HCT116 (cell line): Measurements from ENCODE around the gene CHRNG. TPM values are rescaled to one million over a fixed set of nuclear protein-coding genes. Genes with fewer than 3 reads are reported as not detected.

Source experiments
- ATAC-seq: fragments of 200-7000 bp; cut with Tn5 transposase; 2 replicates; pipeline ENCODE4 v1.9.1; 2020; ENCODE audit warnings: mild to moderate bottlenecking, moderate library complexity
- BruUV-seq: library from RNA; stranded (reverse); fragments of 400-500 nt; replicated peaks from 2 replicates; lab custom pipeline; 2021; lab: Mats Ljungman, UMichigan
- CTCF ChIA-PET: fragments of 300-600 bp; sonication (Branson Sonifier 250); formaldehyde crosslinking; loops from one replicate; lab custom pipeline; 2021; ENCODE audit warnings: antibody characterized with exemption; lab: Charles Lee
- POLR2A ChIA-PET: fragments of 300-600, 350-600 bp; sonication (Branson Sonifier 250); formaldehyde crosslinking; loops from one replicate; lab custom pipeline; 2021; ENCODE audit warnings: antibody characterized with exemption; lab: Charles Lee
- RAD21 ChIA-PET, 2 experiments: fragments of 300-600 bp; sonication (Branson Sonifier 250); formaldehyde crosslinking; loops; one replicate each; lab custom pipeline; 2023; ENCODE audit warnings: low total read pairs in 2 of 2; ENCODE audit not compliant: uncharacterized antibody in 2 of 2, unreplicated experiment in 2 of 2, low non-redundant PET in 1 of 2; lab: Charles Lee
- DNase-seq: peaks from one replicate; pipeline ENCODE4 v3.0.0-alpha.2; 2010; ENCODE audit warnings: low read depth, low spot score
- H2AFZ ChIP-seq: fragments of 200-600 bp; shearing (Covaris generic), sonication (generic); 2 replicates; pipeline ENCODE4 v1.6.1; 2017; ENCODE audit warnings: low read depth, mixed run types, mixed read lengths, antibody characterized with exemption, low read length; ENCODE audit not compliant: poor library complexity, severe bottlenecking
- H3K27ac ChIP-seq: 2 replicates; pipeline ENCODE4 v1.5.1; 2012; ENCODE audit warnings: low read depth, low read length
- H3K27me3 ChIP-seq: fragments of 200-600 bp; sonication (generic); 2 replicates; pipeline ENCODE4 v1.6.1; 2016; ENCODE audit warnings: mixed run types, low read length, mixed read lengths; ENCODE audit not compliant: insufficient read depth
- H3K36me3 ChIP-seq, 2 experiments: fragments of 200-500 bp in 1 of 2; fragments of 200-600 bp in 1 of 2; sonication (Bioruptor generic) in 1 of 2; sonication (generic) in 1 of 2; 2 replicates each; pipeline versions ENCODE4 v1.5.1 to v1.6.1; 2014 to 2016; ENCODE audit warnings: low read length in 2 of 2, inconsistent platforms in 1 of 2, mixed read lengths in 1 of 2, mixed run types in 1 of 2; ENCODE audit not compliant: insufficient read depth in 2 of 2, control insufficient read depth in 1 of 2
- H3K4me1 ChIP-seq, 2 experiments: fragments of 200-600 bp in 1 of 2; sonication (generic) in 1 of 2; 2 replicates each; pipeline versions ENCODE4 v1.5.1 to v1.6.1; 2012 to 2017; ENCODE audit warnings: low read length in 2 of 2, inconsistent platforms in 1 of 2, mild to moderate bottlenecking in 1 of 2, mixed read lengths in 1 of 2, mixed run types in 1 of 2, moderate library complexity in 1 of 2; ENCODE audit not compliant: insufficient read depth in 2 of 2, control insufficient read depth in 1 of 2
- H3K4me2 ChIP-seq: fragments of 200-600 bp; sonication (generic); 2 replicates; pipeline ENCODE4 v1.6.1; 2017; ENCODE audit warnings: mixed run types, low read length, mixed read lengths
- H3K4me3 ChIP-seq, 2 experiments: fragments of 200-600 bp in 1 of 2; sonication (generic) in 1 of 2; replicated peaks in 1 of 2; 2 replicates each; pipeline ENCODE4 v1.5.1; 2011 to 2016; ENCODE audit warnings: low read length in 2 of 2, control low read depth in 1 of 2, low read depth in 1 of 2, mild to moderate bottlenecking in 1 of 2, mixed read lengths in 1 of 2, mixed run types in 1 of 2
- H3K79me2 ChIP-seq: fragments of 200-600 bp; sonication (generic); 2 replicates; pipeline ENCODE4 v1.6.1; 2017; ENCODE audit warnings: mild to moderate bottlenecking, mixed run types, low read length, moderate library complexity, mixed read lengths; ENCODE audit not compliant: insufficient read depth
- H3K9ac ChIP-seq: fragments of 200-600 bp; sonication (generic); 2 replicates; pipeline ENCODE4 v1.6.1; 2016; ENCODE audit warnings: low read length, mixed read lengths
- H3K9me2 ChIP-seq: fragments of 200-600 bp; sonication (generic), shearing (Covaris generic); 2 replicates; pipeline ENCODE4 v1.6.1; 2017; ENCODE audit warnings: mixed run types, mild to moderate bottlenecking, moderate library complexity; ENCODE audit not compliant: insufficient read depth
- H3K9me3 ChIP-seq, 2 experiments: fragments of 200-500 bp in 1 of 2; fragments of 200-600 bp in 1 of 2; sonication (Bioruptor generic) in 1 of 2; sonication (generic) in 1 of 2; 2 replicates each; pipeline ENCODE4 v1.6.1; 2014 to 2017; ENCODE audit warnings: low read length in 2 of 2, mixed read lengths in 2 of 2, inconsistent platforms in 1 of 2, low read depth in 1 of 2, mild to moderate bottlenecking in 1 of 2, mixed run types in 1 of 2, moderate library complexity in 1 of 2; ENCODE audit not compliant: control insufficient read depth in 1 of 2, insufficient read depth in 1 of 2
- H4K20me1 ChIP-seq: fragments of 200-600 bp; sonication (generic), shearing (Covaris generic); 2 replicates; pipeline ENCODE4 v1.6.1; 2017; ENCODE audit warnings: mixed run types, mild to moderate bottlenecking, moderate library complexity; ENCODE audit not compliant: insufficient read depth
- CBX3 ChIP-seq: IDR thresholded peaks from 2 replicates; pipeline ENCODE4 v1.6.1; 2012; ENCODE audit warnings: low read depth
- CEBPB ChIP-seq: IDR thresholded peaks from 2 replicates; pipeline ENCODE4 v1.6.1; 2012; ENCODE audit warnings: low read depth
- EGR1 ChIP-seq: IDR thresholded peaks from 2 replicates; pipeline ENCODE4 v1.6.1; 2012; ENCODE audit warnings: low read depth
- EZH2phosphoT487 ChIP-seq: fragments of 200-600 bp; IDR thresholded peaks from 2 replicates; pipeline ENCODE4 v1.6.1; 2018; ENCODE audit warnings: antibody characterized with exemption, borderline replicate concordance
- FOSL1 ChIP-seq: IDR thresholded peaks from 2 replicates; pipeline ENCODE4 v1.6.1; 2012; ENCODE audit warnings: low read depth
- JUND ChIP-seq: IDR thresholded peaks from 2 replicates; pipeline ENCODE4 v1.6.1; 2012
- POLR2A ChIP-seq: IDR thresholded peaks from 2 replicates; pipeline ENCODE4 v1.7.0; 2011; ENCODE audit warnings: borderline replicate concordance; ENCODE audit not compliant: insufficient read depth, insufficient read length; ENCODE audit errors: extremely low read depth
- POLR2AphosphoS5 ChIP-seq: IDR thresholded peaks from 2 replicates; pipeline ENCODE4 v1.6.1; 2011; ENCODE audit warnings: mild to moderate bottlenecking, low read depth, low read length, moderate library complexity
- RAD21 ChIP-seq: IDR thresholded peaks from 2 replicates; pipeline ENCODE4 v1.6.1; 2012; ENCODE audit warnings: low read depth, mild to moderate bottlenecking
- SRF ChIP-seq: IDR thresholded peaks from 2 replicates; pipeline ENCODE4 v1.6.1; 2012; ENCODE audit warnings: low read depth
- ZFX ChIP-seq: fragments of 450-650 bp; IDR thresholded peaks from 2 replicates; pipeline ENCODE4 v1.6.1; 2017
- ZNF274 ChIP-seq: fragments of 200-500 bp; sonication (Bioruptor generic); IDR thresholded peaks from 2 replicates; pipeline ENCODE4 v1.6.1; 2014; ENCODE audit warnings: mild to moderate bottlenecking, low read depth, low read length, inconsistent platforms
- intact Hi-C: fragments of 100-400 bp; cut with micrococcal nuclease; formaldehyde crosslinking; loops from 2 replicates; pipeline ENCODE4 v1.10.0; 2022
- total RNA-seq: library from RNA; stranded (reverse); gene quantifications from one replicate; pipeline ENCODE4 v1.2.1, GENCODE V29; 2021; ENCODE audit not compliant: unreplicated experiment
- TF ChIP-seq, protein P1 (sequence below): IDR thresholded peaks from 2 replicates; pipeline ENCODE4 v1.6.1; 2012; ENCODE audit warnings: low read depth
- TF ChIP-seq, protein P2 (sequence below), 3 experiments: fragments of 200-600 bp in 1 of 3; sonication (generic) in 1 of 3; IDR thresholded peaks in 2 of 3; conservative IDR thresholded peaks in 1 of 3; 2 replicates each; pipeline ENCODE4 v1.5.1; 2012 to 2017; ENCODE audit warnings: low read depth in 2 of 3, low read length in 2 of 3, antibody characterized with exemption in 1 of 3, borderline replicate concordance in 1 of 3, control low read depth in 1 of 3, mild to moderate bottlenecking in 1 of 3, mixed read lengths in 1 of 3, mixed run types in 1 of 3, moderate library complexity in 1 of 3; ENCODE audit not compliant: insufficient read depth in 1 of 3

The CHRNG gene
- total RNA-seq, 1 experiment from 2014 or later = not detected

DNA sequence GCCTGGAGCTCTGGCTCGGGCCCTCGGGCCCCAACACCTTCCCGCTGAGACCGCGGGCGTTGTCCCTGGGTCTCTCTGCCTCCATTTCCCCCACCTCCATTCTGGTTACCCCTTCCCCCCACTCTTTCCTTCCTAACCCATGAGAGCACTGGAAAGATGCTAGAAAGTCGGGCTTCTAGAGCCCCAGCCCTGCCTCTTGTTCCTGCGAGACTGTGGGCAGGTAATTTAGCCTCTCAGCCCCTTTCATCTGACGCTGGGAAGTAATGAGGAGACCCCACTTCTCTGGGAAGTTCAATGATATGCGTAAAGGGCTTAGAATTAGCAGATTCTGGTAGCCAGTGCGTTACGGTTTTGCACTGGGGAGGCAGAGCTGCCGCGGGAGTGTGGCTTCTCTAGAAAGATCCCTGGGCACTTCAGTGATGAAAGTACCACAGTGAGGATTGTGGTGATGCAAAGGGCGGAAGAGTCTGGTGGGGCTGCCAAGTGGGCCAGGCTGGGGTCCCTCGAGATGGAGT, 35.6 kb upstream of the CHRNG start:
- no TSS peak for BruUV-seq
- no peak overlapping the region for H3K9ac ChIP-seq
- ATAC-seq (no peak), DNase-seq (no peak)
- no peaks in the 10 kb centered on the region for H3K36me3 ChIP-seq
- no peak overlapping the region for H3K27ac ChIP-seq
- intact Hi-C loops = no loop called here
- no peaks in the 10 kb centered on the region for H3K4me1 ChIP-seq
- H3K9me2 ChIP-seq = no peaks in the 10 kb centered on the region
- no peak overlapping the region for H3K4me3 ChIP-seq
- ChIA-PET RAD21 (no interaction called here), CTCF (no interaction called here), POLR2A (no interaction called here)
- no peaks in the 10 kb centered on the region for H3K79me2 ChIP-seq
- TF ChIP-seq, protein P1, sequence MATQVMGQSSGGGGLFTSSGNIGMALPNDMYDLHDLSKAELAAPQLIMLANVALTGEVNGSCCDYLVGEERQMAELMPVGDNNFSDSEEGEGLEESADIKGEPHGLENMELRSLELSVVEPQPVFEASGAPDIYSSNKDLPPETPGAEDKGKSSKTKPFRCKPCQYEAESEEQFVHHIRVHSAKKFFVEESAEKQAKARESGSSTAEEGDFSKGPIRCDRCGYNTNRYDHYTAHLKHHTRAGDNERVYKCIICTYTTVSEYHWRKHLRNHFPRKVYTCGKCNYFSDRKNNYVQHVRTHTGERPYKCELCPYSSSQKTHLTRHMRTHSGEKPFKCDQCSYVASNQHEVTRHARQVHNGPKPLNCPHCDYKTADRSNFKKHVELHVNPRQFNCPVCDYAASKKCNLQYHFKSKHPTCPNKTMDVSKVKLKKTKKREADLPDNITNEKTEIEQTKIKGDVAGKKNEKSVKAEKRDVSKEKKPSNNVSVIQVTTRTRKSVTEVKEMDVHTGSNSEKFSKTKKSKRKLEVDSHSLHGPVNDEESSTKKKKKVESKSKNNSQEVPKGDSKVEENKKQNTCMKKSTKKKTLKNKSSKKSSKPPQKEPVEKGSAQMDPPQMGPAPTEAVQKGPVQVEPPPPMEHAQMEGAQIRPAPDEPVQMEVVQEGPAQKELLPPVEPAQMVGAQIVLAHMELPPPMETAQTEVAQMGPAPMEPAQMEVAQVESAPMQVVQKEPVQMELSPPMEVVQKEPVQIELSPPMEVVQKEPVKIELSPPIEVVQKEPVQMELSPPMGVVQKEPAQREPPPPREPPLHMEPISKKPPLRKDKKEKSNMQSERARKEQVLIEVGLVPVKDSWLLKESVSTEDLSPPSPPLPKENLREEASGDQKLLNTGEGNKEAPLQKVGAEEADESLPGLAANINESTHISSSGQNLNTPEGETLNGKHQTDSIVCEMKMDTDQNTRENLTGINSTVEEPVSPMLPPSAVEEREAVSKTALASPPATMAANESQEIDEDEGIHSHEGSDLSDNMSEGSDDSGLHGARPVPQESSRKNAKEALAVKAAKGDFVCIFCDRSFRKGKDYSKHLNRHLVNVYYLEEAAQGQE = no peak
- TF ChIP-seq EZH2phosphoT487 (no peak), ZNF274 (no peak), ZFX (no peak), POLR2A (no peak), CEBPB (no peak), FOSL1 (no peak), CBX3 (no peak), POLR2AphosphoS5 (no peak), EGR1 (no peak), SRF (no peak), JUND (no peak), RAD21 (no peak)
- TF ChIP-seq, protein P2, sequence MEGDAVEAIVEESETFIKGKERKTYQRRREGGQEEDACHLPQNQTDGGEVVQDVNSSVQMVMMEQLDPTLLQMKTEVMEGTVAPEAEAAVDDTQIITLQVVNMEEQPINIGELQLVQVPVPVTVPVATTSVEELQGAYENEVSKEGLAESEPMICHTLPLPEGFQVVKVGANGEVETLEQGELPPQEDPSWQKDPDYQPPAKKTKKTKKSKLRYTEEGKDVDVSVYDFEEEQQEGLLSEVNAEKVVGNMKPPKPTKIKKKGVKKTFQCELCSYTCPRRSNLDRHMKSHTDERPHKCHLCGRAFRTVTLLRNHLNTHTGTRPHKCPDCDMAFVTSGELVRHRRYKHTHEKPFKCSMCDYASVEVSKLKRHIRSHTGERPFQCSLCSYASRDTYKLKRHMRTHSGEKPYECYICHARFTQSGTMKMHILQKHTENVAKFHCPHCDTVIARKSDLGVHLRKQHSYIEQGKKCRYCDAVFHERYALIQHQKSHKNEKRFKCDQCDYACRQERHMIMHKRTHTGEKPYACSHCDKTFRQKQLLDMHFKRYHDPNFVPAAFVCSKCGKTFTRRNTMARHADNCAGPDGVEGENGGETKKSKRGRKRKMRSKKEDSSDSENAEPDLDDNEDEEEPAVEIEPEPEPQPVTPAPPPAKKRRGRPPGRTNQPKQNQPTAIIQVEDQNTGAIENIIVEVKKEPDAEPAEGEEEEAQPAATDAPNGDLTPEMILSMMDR (IDR thresholded peaks at IDR 0.05 in 2 of 3, conservative IDR thresholded peaks at IDR 0.05 in 1 of 3; ENCODE audit: borderline replicate concordance in 1 of 3, insufficient read depth in 1 of 3, low read depth in 2 of 3, low read length in 2 of 3) = no peak
- H3K4me2 ChIP-seq = no peak overlapping the region
- H3K27me3 ChIP-seq = no peaks in the 10 kb centered on the region
- H4K20me1 ChIP-seq = no peaks in the 10 kb centered on the region
- no peak overlapping the region for H2AFZ ChIP-seq
- H3K9me3 ChIP-seq = no peaks in the 10 kb centered on the region
